Aorta (tissue), 5 donors: Measurements from ENCODE around the gene FOXF1. TPM values are rescaled to one million over a fixed set of nuclear protein-coding genes. Genes with fewer than 3 reads are reported as not detected.

ENCODE experiments used
- ATAC-seq: fragments of 200-7000 bp; cut with Tn5 transposase; one replicate; pipeline ENCODE4 v1.9.1; 2022; ENCODE audit warnings: moderate library complexity; ENCODE audit not compliant: low FRiP score
- DNase-seq, 2 donors: peaks; one replicate each; pipeline ENCODE4 v3.0.0-alpha.2; 2020
- H3K27ac ChIP-seq, 2 donors: one replicate each; pipeline ENCODE4 v1.5.1; 2013; ENCODE audit warnings: low read length in 2 of 2, mild to moderate bottlenecking in 2 of 2, moderate library complexity in 2 of 2, control low read depth in 1 of 2, inconsistent platforms in 1 of 2, low read depth in 1 of 2
- H3K27me3 ChIP-seq, 2 donors: one replicate each; pipeline ENCODE4 v1.6.1; 2013; ENCODE audit warnings: control low read depth in 1 of 2, low read length in 1 of 2, mild to moderate bottlenecking in 1 of 2, moderate library complexity in 1 of 2; ENCODE audit not compliant: insufficient read depth in 2 of 2, control insufficient read depth in 1 of 2
- H3K36me3 ChIP-seq, 2 donors: one replicate each; pipeline ENCODE4 v1.6.1; 2013; ENCODE audit warnings: control low read depth in 1 of 2, low read length in 1 of 2, mild to moderate bottlenecking in 1 of 2; ENCODE audit not compliant: insufficient read depth in 2 of 2, control insufficient read depth in 1 of 2
- H3K4me1 ChIP-seq, 2 donors: one replicate each; pipeline ENCODE4 v1.6.1; 2013; ENCODE audit warnings: low read length in 2 of 2, control low read depth in 1 of 2, mild to moderate bottlenecking in 1 of 2, moderate library complexity in 1 of 2; ENCODE audit not compliant: insufficient read depth in 2 of 2, control insufficient read depth in 1 of 2
- H3K4me3 ChIP-seq, 2 donors: one replicate each; pipeline ENCODE4 v1.5.1; 2013; ENCODE audit warnings: low read length in 2 of 2, control low read depth in 1 of 2, mild to moderate bottlenecking in 1 of 2
- H3K9me3 ChIP-seq: one replicate; pipeline ENCODE4 v1.6.1; 2013; ENCODE audit warnings: mild to moderate bottlenecking, low read length; ENCODE audit not compliant: control insufficient read depth
- WGBS, 2 donors: extraction: QIAGEN DNeasy Blood & Tissue Kit; methylation state at CpG; one replicate each; pipeline ENCODE4 v1.1.7; 2013; 5-methylcytosine and 5-hydroxymethylcytosine counted together
- intact Hi-C, 2 donors: fragments of 100-400 bp; cut with DNase I; formaldehyde crosslinking; loops; one replicate each; pipeline versions ENCODE4 v1.14.2 to v1.15.0; 2022
- polyA plus RNA-seq, 2 donors: library from polyadenylated mRNA; stranded (reverse); fragments of 200-250 nt; gene quantifications; one replicate each; pipeline ENCODE4 v1.2.3, GENCODE V29; 2013
- total RNA-seq, 2 donors: library from RNA; stranded (reverse); fragmentation: NEBNext Ultra II Directional; extraction: Animal tissue kit (Norgen Biotek cat#: 25700); gene quantifications; one replicate each; pipeline ENCODE4 v1.2.1, GENCODE V29; 2021
- donor health status: healthy with polysubstance abuse.
- donor health status: Bipolar disorder and iron deficiency.
- donor health status: DM: no; HTN: no; CAD: no.
- donor health status: DM: no; HTN: no; CAD: no.
- donor health status: DM: yes; HTN: yes; CAD: no.

The FOXF1 gene
- total and polyA plus RNA-seq, 4 donors: 0.10 to 1.8 (median 0.50) TPM

DNA sequence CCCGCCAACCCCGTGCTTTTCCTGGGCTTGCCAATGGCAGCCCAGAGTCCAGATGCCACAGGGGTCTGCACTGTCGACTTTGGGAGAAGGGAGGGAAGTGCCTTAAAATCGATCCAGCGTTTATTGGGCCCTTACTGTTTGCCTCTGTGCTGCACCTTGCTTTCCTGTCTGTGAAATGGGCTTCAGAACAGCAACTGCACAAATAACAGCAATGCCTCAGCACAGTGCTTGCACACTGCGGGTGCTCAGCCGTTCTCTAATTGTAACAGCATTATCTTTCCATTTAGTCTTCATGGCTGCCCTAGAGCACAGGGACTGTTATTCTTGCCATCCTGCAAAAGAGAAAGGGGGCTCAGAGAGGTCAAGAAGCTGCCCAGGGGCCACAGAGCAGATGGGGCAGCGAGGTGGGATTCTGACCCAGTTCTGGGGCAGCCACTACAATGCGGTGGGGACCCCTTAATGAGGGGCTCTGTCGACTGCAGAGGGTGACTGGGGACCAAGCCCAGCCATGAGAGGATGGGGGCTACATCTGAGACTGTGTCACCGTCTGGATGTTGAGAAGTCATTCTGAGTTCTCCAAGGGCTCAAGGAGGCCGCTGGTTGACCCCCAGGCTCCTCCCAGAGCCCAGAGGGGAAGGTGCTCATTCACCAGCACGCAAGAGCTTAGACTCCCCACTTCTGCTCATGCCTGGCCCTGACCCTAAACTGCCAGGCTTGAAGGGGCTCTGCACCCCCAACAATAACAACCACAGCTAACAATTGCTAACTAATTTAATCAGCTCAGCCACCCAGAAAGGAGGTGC lies 9.4 kb upstream of the FOXF1 start:
- Histone ChIP-seq H3K36me3 (no peaks in the 10 kb centered on the region), H3K27ac (no peak overlapping the region), H3K9me3 (no peaks in the 10 kb centered on the region), H3K27me3 (peaks cover 0 to 2% of the 10 kb centered on the region in 2 donors), H3K4me3 (no peak overlapping the region), H3K4me1 (no peaks in the 10 kb centered on the region)
- WGBS, 2 donors: 5 to 6% methylated on average over 13 of the region's 13 CpGs
- intact Hi-C loops: no loop called here
- DNase-seq (peak in 1 of 2 donors; percentile 53), ATAC-seq (no peak)

DNA sequence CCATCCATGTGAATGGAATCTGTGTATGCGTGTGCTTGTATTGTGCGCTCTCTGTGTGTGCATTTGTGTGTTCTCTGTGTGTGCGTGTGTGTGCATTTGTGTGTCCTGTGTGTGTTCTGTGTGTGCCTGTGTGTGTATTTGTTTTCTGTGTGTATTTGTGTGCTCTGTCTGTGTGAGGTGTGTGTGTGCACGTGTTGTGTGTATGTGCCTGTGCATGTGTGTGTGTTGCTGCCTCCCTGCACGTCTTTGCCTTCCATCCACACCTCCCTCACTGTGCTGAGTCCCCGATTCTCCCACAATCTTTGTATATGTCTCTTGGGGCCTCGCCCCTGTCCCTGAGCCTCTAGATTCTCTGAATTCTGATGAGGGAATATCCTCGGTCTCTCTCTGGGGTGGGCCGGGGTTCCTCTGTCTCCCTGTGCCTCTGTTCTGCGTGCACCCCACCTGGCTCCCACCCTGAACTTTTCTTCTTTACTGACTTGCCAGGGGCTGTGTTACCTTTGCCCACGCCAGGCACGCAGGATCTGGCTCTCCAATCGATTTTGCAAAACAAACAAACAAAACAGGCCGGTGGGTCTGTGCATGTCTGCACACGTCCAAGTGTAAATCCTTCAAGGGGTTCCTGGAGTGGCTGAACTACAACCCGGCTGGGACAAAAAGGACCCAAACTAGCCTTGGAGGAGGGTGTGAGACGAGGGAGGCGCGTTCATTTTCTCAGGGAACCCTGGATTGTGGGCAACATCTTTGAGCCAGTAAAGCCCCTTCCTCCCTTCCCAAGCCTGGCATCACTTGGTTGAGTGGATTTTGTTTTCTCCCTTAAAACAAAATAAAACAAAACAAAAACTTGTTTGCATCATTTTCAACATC lies 8.1 kb upstream of the FOXF1 start:
- Histone ChIP-seq H3K36me3 (no peaks in the 10 kb centered on the region), H3K9me3 (no peaks in the 10 kb centered on the region), H3K27me3 (peaks cover 0 to 2% of the 10 kb centered on the region in 2 donors), H3K4me3 (no peak overlapping the region), H3K4me1 (no peaks in the 10 kb centered on the region), H3K27ac (no peak overlapping the region)
- no peak for ATAC-seq
- 10 to 14% methylated on average over 19 of the region's 19 CpGs for WGBS, 2 donors
- intact Hi-C loops: no loop called here
- no peak for DNase-seq

DNA sequence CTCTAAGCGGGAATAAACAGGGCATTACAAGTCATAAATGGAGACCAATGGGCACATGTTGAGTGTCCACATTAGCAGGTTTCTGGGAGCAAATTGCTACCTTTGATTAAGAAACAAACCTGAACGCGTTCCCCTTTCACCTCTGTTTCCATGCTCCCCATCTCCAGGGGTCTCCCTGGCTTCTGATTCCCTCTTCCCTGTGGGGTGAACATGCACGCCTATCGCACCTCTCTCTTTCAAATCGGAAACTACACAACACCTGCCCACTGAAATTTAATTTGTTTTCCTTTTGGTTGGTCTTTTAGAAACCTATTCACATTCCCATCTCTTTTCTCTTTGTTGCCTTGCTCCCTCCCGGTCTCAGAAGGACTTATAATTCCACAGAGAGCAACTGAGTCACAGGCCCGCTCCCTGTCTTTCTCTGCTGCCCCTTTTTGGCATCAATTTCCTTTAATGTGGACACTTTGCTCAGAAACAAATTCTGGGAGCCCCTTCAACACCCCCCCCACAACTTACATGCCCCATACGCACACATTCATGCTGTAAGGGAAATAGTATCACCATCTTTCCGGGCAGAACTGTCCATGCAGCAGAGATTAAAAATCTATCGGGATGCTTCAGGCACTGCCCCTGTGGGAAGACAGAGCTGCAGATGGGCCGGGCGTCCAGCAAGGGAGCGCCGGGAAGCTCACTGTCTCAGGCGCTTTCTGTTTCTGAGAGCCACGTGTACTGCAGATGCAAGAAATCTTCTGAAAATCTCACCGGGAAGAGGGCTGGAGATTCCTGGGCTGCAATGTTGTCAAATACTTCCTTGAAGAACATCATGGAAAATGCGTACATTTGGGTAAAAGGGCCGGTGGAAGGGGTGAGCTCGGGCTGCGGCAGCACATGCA lies 7.2 kb upstream of the FOXF1 start:
- no peaks in the 10 kb centered on the region for H3K9me3 ChIP-seq
- WGBS, 2 donors: 8 to 13% methylated on average over 22 of the region's 22 CpGs
- intact Hi-C loops: no loop called here
- ATAC-seq (no peak), DNase-seq (no peak)
- no peak overlapping the region for H3K4me3 ChIP-seq
- H3K4me1 ChIP-seq: no peaks in the 10 kb centered on the region
- no peaks in the 10 kb centered on the region for H3K36me3 ChIP-seq
- H3K27me3 ChIP-seq: peaks cover 0 to 2% of the 10 kb centered on the region in 2 donors
- H3K27ac ChIP-seq: no peak overlapping the region

DNA sequence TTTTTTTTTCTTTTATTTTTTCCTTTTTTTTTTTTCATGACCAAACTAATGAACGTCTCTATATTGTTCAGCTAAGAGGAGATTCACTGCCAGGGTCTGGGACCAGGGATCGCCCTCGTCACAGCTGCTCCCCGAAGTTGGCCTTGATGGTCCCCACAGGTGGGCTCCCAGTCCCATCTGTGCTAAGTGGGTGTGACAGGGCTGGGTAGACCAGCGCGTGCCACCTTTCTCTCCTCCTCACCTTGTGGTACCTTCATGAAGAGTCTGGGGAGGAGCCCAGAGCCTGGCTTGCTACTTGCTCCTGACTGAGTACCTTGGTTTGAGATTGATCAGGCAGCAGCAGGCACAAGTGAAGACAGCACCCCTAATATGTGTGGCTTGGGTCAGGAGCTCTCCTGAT lies 6.5 kb upstream of the FOXF1 start:
- Histone ChIP-seq H3K9me3 (no peaks in the 10 kb centered on the region), H3K36me3 (no peaks in the 10 kb centered on the region), H3K4me1 (no peaks in the 10 kb centered on the region), H3K27me3 (no peaks in the 10 kb centered on the region), H3K4me3 (no peak overlapping the region), H3K27ac (no peak overlapping the region)
- 10 to 11% methylated on average over 6 of the region's 6 CpGs for WGBS, 2 donors
- no peak for DNase-seq
- no peak for ATAC-seq
- intact Hi-C loops: no loop called here

DNA sequence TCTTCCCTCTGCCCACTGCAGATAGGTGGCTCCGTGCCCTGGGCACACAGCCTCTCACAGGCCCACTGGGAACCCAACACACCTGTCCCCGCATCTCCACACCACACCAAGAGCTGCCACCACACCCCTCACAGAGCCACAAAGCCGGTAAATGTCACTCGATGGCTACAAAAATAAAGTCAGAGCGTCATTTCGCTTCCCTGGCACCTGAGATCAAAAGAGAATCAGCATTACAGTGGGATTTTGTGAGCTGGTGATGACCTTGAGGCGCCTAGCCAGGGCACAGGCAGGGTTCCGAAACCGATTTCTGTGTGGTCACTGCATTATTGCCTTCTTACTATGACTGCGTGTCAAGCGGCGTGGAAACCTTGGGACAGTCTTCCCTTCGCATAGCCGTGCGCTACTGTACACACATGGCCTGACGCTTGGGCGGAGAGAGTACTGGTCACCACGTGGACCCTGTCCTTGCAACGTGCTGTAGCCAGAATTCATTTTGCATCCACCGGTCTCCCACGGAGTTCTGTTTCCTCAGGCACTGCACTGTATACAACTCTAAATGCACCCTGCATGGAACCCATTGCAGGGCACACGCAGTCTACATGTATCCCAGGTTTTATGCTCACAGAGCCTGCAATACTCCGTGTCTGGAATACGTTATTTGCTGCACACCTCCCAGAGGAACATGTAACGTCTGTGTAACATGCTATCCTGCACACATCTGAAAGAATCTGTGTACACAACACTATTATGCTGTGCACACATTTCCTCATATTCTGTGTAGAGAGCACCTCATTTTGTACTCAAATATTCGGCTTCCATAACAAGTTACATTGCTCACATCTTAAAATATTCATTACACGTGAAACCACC lies 5.8 kb upstream of the FOXF1 start:
- intact Hi-C loops: no loop called here
- H3K27ac ChIP-seq: no peak overlapping the region
- no peaks in the 10 kb centered on the region for H3K9me3 ChIP-seq
- 9 to 10% methylated on average over 27 of the region's 27 CpGs for WGBS, 2 donors
- no peaks in the 10 kb centered on the region for H3K27me3 ChIP-seq
- DNase-seq (no peak), ATAC-seq (no peak)
- H3K4me1 ChIP-seq: no peaks in the 10 kb centered on the region
- no peaks in the 10 kb centered on the region for H3K36me3 ChIP-seq
- no peak overlapping the region for H3K4me3 ChIP-seq

DNA sequence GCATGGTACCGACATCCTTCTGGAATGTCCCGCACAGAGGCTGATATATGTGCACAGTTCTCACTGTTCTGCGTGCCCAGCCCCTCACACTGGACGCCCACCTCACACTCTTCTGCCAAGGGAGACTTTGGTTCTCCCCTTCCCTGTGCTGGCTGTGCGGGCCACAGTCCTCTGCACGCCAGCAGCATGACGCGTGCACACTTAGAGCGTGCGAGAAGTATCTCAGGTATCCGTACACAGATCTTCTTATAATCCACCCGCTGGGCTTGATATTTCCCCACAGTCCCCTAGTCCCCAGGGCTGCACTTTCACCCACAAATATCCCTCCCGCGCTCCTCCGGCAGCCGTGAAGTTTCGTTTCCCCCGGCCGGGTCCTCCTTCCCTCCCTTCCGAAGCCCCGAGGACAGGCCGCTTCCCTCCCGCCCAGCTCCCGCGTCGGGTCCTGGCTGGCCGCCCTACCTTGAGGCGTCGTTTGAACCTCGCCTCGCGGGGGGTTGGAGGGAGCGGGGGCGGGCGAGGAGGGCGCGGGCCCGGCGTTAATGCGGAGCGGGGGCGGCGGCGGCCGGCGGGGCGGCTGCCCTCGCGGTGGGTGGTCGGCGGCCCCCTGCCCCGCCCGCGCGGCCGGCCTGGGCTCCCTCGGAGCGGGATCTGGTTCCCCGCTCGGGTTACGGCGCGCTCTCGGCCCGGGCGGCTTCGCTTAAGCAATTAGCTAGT lies 5.0 kb upstream of the FOXF1 start:
- Histone ChIP-seq H3K27me3 (no peaks in the 10 kb centered on the region), H3K36me3 (no peaks in the 10 kb centered on the region), H3K27ac (no peak overlapping the region), H3K4me3 (no peak overlapping the region), H3K9me3 (no peaks in the 10 kb centered on the region), H3K4me1 (no peaks in the 10 kb centered on the region)
- 1 to 3% methylated on average over 41 to 67 of the region's 67 CpGs for WGBS, 2 donors
- DNase-seq: no peak
- ATAC-seq: no peak
- intact Hi-C loops: no loop called here

DNA sequence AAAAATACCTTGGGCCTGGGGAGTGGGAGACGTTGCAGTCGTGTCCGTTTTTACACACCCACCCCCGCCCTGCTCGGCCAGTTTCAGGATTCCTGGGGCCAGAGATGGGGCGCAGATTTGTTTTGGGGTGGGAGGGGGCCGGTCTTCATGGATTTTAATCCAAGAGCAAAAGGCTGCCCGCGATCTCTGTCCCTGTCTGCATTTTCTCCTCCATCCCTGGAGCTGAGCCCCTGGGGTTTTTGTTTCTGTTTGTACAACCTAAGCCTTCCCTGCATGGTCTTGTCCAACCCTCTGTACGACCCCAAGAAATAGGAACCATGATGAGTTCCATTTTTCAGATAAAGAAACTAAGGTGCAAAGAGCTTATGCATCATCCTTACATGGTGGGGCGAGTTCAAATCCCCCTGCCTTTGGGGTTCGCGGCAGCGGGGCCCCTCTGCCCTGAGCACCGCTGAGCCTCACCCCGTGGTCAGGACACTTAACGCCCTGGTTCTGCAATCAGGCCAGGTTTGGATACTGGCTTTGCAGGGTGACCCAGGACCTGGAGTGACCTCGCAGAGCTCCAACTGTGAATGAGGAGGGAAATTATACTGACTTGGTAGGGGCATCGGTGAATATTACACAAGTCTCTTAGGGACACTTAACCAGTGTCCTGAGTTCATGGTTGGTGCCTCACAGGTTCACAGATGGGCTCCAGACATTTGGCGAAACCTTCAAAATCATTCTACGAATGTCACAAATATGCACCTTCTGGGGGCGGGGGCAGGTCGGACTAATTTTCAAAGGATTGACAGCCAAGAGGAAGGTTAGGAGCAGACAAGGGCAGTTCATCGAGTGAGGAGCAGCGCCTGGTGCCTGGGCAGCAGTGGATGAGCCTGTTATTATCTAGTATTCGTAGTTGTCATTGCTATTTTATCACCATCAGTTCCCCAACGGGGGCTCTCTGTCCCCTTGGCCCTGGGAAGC lies 4.1 kb upstream of the FOXF1 start:
- no peaks in the 10 kb centered on the region for H3K27me3 ChIP-seq
- 11 to 13% methylated on average over 27 of the region's 27 CpGs for WGBS, 2 donors
- H3K4me3 ChIP-seq: no peak overlapping the region
- H3K4me1 ChIP-seq: no peaks in the 10 kb centered on the region
- no peaks in the 10 kb centered on the region for H3K9me3 ChIP-seq
- ATAC-seq (no peak), DNase-seq (no peak)
- no peak overlapping the region for H3K27ac ChIP-seq
- intact Hi-C loops: no loop called here
- H3K36me3 ChIP-seq: no peaks in the 10 kb centered on the region
